HG02571 (cell line): Measurements from ENCODE around the gene MID1.

Experiments
- ATAC-seq: cut with Tn5 transposase; IDR thresholded peaks from one replicate; pipeline ENCODE4 v1.9.1; 2021; ENCODE audit warnings: mild to moderate bottlenecking, moderate library complexity; ENCODE audit not compliant: unreplicated experiment

The MID1 gene

DNA sequence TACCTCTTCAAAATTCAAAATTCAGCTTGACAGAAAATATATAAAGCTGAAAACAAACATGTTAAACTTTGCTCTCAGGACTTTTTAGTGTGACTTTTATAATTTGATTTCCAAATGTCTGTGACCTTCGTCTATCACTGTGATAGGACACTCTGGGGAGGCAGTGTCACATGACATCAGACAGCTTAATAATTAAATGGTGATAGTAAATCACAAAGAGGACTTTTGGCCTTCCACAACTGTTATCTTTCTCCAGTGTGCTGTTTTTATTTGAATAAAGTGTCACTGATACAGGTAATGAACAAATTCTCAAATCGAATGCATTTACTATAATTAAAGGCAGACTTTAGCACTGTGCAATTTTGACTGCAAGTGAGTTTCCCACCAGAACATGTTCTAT, 83.1 kb downstream of the MID1 start:
- no peak for ATAC-seq

DNA sequence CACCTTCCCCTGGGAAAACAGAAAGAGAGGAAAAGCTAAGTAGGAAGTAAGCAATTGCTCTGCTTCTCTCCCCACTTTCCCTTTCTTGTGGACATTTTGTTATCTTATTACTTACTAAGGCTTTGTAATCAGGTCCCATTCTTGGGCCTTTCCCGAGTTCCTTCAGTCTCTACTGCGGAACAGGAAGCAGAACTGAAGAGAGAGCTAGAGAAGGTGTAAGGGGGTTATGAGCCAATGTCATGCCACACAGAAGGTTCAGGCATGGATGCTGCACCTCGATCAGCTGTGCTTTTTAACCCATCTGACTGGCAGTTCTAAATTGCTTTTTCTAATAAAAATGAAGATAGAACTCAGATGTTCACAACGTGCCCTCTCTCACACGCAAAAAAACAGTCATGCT, 83.6 kb downstream of the MID1 start:
- ATAC-seq: no peak

DNA sequence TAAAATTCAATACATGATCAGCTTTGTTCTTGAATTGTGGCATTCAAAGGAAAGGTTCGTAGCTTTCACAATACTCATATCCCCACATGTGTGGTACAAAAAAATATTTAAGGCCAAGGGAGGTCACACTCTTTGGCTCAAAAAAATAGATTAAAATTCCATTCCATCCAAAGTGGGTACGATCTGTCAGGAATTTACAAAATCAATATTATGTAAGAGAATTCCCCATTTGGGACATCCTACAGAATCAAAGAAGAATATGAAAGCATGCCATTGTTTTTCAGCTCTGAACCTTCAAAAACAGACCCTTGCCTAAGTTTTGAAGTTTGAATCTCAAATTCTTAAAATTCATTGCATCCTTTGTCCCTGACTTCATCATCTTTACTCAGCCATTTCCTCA, 85.8 kb downstream of the MID1 start:
- no peak for ATAC-seq

DNA sequence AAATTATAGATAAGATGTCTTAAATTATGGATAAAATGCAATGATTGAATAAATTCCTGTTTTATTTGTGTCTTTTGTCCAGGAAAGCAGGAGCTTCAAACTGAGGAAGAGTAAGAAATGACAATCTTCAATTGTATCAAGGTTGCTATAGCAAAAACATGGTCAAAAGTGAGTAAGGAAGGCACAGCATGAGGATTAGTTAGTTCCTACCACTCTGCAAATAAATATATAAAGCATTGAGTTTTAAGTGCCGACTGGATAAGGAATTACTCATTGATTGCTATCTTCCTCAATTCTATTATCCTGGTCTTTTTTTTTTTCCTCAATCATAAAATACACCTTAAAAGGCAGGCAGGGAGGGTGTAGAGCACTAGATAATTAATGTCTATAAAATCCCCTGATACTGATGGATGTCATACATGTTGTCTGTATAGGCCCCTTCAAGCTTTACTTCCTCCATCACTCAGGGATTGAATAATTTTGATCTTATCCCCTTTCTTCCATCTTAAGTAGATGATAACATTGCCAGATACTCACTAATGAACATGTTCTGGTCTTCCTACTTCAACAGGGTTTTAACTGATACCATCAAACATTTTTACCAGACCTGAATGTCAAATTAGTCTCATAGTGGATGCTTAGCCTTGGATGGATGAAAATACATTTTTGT, 86.6 kb downstream of the MID1 start:
- no peak for ATAC-seq

DNA sequence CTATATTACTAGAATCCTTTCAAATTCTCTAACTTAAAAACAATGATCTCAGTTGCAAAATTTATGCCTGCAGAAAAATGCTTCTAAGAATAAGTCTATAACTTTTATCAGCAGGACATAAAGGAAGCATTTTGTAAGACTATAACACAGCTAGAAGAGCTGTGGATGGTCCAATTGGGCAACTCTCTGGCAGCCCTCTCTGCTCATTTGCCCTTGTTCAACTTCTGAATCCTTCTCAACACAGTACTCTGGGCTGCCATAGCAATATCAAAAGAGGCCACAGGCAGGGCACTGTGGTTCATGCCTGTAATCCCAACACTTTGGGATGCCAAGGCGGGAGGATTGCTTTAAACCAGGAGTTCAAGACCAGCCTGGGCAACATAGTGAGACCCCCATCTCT, 88.5 kb downstream of the MID1 start:
- no peak for ATAC-seq

DNA sequence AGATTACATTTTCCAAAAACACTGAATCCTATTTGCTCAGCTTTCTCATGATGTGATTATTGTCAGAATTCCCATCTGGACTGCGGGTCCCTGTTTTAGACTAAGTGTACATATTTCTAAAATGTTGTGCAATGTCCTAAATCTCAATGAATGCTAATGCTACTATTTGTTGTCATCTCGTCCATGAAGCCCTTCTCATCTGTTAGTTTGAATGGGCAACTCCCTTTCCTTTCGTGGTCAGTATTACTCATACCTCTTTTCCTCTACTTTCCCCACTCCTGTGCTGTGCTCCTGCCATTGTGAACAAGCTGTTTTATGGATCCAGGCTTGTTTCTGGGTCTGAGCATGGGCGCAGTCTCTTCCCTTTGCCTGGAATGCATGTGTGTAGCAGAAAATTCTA, 91.0 kb downstream of the MID1 start:
- ATAC-seq: no peak

DNA sequence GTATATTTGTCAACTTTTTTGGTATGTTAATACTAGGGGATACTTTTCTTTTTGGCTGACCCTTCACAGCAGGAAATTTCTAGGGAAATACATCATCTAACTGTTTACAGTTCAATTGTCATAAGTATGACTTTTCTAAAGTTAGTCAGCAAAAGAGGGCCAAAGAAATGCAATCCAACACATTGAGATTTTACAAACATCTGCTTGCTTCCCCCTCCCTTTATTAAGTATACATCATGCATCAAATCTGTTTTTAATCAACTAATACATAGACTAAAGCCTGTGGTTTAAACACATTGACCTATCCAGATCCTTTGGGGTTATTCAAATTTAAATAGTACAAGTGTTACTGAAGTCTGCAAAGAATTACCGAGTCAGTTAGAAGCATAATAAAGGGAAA, 93.9 kb downstream of the MID1 start:
- no peak for ATAC-seq

DNA sequence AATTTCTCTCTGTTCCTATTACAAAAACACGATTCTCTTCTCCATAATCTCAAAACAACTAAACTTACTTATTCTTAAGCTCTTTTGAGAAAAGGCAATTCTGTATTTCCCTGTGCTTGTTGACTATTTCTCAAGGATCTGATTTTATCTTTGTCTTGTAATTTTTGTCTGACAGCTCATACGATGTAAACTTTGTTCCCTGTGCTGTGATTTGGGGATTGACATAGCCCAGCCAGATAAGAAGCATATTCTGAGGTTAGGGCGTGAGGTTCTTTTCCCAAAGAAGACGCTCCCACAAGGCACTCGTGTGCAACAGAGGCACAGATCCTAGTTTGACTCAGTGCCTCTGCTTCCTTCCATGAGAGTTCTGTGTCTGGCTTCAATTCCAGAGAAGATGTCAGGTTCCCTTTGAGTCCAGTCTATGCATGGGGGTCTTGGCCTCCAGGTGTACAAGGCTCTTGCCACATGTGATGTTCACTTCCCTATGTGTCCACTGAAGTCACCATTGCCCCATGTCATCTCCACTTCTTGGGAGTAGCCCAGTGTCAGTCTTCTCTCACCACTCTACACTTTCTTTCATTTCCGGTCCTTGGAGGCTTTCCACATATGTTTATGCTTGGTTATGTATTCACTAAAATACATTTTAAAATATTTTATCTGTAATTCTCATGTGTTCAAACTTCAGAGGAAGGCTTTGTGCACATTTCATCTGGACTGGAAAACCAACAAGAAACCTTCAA, 94.8 kb downstream of the MID1 start:
- ATAC-seq: no peak

DNA sequence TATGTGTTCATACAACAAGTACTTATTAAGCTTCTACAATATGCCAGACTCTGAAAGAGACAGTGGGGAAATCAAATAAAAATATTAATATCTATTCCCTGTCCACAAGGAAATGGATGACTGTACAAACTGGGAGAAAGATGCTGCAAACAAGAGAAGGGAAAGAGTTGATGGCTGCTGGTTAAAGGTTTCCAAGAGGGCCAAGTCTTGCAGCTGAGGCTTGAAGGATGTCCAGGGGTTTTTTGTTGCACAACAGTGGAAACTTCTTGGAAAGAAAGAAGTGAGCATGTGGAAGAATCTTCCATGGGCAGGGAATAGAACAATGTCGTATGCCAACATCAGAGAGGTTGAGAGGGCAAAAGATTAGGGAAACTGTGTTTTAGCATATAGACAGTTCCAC, 95.8 kb downstream of the MID1 start:
- no peak for ATAC-seq

DNA sequence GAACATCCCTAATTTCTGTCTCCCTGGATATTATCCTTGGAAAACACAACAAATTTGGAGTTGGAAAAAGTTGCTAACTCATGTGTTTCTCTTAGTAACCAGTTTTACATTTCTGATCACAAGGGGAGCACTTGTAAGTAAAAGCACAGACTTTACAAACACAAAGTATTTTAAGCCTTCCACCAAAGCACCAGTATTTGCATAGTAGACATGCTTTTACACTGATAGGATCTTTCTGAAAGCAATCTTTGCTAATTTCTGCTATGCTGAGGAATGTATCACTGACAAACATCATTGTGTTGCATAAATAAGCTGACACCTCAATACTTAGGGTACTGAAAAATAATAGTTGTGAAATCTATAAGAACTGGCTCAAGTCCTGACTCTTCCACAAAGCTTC, 100.6 kb downstream of the MID1 start:
- ATAC-seq: no peak

DNA sequence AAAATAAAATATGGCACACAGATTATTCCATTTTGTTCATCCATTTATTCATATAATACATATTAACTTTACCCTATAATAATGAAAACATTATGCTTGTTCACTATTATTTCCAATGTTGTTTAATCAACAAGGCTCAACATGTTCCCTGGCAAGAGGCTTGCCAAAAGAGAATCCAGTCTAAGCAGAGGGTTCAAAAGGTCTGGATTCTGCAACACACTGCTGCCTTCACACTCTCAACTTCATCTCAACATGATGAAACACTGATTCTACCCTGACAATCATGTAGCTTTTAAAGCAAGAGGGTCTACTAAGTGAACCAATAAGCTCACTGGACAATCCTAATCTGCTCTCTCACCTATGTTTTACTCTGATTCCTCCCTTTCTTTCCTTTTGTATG, 101.1 kb downstream of the MID1 start:
- no peak for ATAC-seq

DNA sequence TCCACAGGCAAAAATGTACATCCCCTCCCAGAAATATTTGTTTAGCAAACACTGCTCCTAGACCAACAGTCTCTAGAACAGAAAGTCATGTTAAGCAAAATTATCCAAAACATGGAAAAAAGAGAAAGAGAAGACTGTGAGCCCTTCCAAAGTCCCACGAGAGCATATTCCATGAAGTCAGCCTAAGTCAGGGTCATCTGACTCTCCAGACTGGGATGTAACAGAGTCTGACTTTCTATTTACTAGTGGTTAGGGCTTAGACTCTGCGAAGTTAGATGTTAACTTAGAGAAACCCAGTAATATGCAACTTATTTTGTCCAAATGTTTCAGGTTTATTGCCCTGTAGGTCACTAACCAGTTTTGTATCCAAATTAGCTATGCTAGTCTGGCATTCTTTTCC, 102.3 kb downstream of the MID1 start:
- ATAC-seq: no peak

DNA sequence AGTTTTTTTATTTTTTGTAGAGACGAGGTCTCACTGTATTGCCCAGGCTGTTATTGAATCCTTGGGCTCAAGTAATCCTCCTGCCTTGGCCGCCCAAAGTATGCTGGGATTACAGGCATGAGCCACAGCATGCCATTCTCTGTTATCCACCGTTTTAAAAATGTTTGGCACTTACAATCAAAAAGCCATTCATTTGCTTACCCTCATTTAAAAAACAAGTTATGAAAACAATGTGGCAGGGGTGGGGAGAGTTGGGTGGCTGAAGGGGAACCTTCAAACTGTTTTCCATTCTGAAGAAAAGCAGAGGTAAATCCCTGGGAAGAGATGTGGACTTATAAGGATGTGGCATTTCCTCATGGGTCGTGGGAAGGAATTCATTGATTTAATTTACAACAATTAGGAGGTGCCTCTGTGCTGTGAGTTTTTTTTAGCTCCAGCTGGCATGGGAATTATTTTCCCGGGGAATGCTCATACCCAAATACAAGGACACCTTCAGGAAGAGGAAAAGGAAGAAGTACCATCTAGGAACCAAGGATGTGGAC, 103.5 kb downstream of the MID1 start:
- no peak for ATAC-seq

DNA sequence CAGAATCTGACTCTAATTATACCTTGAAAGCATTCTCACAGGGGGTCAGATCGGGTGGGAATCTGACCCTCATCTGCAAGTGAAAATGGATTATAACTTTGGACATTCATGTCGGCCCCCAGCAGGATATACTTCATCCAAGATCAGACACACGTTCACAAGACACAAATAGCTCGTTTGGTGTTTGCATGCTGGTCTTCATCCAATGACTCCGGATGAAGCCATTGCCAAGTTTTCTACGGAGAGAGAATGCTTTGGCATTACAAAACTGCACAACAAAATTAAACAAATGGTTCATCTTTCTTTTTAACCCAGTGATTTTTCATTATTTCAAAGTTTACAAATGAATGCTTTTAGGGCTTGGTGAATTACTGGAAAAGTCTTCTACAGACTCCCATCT, 105.5 kb downstream of the MID1 start:
- ATAC-seq: no peak

DNA sequence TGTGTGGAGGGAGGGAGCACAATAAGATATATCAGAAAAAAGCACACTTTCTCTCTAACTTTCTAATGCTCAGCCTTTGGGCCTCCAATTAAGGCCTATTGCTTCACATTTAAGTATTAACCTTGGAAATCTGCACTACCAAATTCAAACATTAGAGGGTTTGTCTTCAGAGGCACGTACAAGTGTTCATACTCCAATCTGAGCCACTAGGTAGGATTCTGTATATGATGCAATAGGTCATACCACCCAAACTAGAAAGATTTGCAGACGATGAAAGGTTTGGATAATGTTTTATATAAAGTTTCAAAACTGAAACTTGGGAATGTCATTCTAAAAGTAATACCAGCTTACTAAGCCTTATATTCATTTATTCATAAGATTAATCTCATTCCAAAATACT, 106.4 kb downstream of the MID1 start:
- ATAC-seq: no peak

DNA sequence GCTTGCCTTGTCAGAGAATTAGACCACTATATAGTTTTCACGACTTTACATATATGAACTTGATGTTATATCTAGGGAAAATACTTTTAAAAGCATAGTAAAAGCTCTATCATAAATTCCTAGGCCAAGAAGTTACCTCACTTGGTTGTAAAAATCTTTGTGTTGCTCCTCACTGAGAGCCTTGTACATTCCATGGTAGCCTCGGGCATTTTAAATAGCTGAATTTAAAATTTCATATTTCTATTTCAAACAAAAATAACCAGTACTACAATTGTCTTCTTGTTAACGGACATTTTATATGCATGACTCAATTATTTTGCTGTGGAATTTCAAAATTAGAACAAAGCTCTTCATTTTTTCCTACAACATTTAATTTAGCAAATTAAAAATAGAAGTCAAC, 107.6 kb downstream of the MID1 start:
- no peak for ATAC-seq

DNA sequence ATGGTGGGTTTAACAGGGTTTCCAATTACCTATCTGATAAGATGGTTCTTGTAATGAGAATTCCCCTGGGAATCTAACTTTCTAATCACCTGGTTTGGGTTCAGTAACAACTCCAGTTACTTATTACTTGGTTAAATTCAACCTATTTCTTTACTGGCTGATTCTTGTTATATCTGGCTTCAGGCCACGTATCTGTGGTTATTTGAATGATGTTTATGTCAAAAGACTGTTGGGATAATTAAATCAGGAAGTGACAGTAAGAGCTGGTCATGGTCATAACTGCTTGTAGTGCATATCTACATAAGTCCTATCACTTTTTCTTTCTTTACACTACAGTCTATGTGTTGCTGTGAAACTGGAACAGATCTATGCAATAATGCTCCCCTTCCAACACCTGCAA, 108.1 kb downstream of the MID1 start:
- ATAC-seq: no peak

DNA sequence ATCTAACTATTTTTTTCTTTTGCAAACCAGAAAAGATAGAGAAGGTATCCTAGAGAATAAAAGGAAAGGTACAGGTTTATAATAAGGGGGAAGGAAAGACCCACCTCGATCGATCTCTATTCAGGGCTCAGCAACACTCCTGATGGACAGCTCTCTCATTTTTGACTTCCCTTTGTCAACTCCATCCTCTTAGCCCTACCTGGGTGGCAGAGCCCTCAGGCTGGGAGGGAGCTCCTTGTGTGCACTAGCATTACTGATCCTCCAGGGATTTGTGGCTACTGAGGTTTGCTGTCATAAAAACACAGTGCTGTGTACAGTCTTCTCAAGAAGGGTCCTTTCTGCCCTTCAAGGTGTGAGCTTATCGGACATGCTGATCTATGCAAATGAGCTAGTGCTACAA, 111.0 kb downstream of the MID1 start:
- ATAC-seq: no peak

DNA sequence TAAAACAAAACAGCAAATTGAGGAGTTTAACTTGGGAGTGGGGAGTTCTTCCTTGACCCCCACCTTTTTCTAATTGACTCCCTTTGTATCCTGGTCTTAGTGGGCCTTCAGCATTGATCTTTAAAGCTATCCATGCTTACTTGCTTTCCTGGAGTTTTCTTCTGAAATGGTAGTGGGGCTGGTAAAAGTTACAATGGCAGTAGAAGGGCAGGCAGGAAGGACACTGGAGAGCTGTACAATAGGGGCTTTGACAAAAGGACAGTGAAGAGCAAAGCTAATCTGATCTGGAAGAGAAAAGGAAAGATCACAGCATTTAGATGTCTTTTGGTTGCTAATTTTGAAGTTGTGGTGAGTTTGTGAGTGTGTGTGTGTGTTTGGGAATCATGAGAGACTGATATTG, 111.5 kb downstream of the MID1 start:
- ATAC-seq: no peak

DNA sequence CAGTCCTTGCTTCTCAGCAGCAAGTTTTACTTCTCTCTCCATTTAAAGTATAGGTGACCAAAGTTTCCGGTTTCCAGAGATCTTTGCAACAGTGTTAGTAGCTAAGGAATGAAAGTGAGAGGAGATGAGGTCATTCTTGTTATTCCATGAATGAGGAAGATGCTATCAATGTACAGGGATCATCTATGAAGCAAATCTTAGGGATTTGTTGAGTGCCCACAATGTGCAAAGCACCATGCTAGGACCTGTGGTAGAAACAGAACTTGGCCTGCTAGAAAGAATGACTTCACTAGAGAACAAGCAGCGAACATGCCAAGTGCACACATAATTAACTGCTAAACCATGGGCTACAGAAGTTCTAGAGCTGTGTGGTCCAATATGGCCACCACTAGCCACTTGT, 112.5 kb downstream of the MID1 start:
- no peak for ATAC-seq

DNA sequence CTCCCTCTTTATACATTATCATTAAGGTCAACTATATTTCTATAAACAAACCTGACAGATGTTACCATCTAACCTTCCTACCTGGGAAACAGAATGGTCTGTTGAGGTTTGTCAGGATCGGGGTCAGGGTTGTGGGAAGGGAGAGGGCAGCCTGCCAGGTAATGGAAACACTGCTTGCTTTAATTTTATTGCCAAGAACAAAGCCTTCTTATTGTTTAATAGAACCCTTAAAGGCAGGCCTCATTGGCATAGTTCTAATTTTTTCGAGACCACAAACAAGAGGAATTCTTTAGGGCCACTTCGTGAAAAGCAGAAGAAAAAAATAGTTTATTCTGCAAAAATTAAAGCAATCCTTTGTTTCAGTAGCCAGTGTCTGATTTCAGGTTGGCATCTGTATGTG, 113.2 kb downstream of the MID1 start:
- ATAC-seq: no peak

DNA sequence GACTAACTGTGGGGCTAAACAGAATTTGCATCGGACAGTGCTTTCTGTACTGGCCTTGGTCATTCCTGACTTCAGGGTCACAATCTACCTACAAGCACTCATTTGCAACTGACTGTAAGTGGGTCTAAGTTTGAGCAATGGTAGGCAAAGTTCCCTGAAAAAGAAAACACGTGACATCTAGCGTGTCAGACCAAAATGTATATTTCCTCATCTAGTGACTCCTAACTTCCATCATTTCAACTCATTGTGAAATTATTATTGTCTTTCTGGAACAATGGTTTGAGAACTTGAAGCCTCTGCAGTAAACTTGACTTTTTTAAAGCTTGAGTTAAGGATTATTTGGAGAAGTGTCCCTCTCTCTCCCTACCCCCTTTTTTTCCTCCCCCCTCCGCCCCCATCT, 113.6 kb downstream of the MID1 start:
- ATAC-seq: no peak

DNA sequence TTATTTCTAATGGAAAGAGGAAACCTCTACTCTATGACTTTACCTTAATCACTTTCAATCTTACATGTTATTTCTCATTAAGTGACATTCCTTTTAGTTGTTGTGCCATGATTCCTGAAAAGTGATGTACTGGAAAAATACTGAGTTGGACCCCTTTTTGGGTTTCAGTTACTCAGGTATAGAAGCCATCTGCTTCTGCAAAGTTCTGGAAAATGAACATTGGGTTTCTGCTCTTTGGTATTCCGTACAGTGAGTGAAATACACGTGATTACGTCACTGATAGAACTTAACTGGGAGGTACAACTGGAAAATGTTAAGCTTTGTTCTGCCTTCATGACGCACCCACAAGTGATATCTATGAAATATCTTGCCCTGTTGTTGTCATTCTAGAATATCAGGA, 114.7 kb downstream of the MID1 start:
- ATAC-seq: no peak
